Stimulated activated naive CD4-positive, alpha-beta T cell treated with Interleukin-2 at 50 U/mL for 16 hours (primary cell): ENCODE measurements around the gene TTYH1.

Experiments
- DNase-seq: peaks from one replicate; lab custom pipeline; 2025; lab: John Stamatoyannopoulos, UW

The TTYH1 gene

DNA sequence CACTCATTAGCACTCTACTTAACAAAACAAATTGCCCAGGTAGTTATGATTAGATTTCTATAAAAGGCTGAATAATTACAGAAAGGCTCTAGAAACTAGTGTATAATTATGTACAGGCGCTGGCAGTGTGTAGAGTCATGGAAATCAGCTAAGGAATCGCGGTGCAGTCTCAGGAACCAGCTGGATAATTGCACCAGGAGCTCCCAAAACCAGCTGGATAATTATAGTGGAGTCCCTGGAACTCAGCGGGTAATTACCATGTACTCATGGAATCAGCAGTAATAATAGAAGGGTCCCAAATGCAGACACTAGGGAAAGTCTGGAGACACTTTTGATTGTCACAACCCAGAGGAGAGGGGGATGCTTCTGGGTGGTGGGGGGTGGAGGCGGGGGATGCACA is 23.2 kb upstream of the TTYH1 start:
- no peak for DNase-seq

DNA sequence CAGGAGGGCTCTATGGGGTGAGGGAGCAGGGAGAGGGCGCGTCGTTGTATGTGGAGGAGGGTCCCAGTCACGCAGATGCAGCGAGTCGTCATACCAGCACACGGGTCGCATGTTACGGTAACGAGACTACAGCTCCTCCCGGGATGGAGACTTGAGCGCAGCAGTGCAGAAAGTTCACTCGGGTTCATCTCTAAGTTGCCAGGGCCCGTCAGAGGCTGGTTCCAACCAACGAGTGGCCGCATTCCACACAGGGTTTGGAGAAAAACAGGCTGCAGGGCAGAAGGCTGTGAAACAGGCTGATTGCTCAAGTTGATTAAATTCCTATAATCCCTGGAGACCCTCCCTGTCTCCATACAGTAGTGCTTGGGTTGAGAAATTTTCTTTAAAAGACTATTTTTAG is 21.9 kb upstream of the TTYH1 start:
- DNase-seq = no peak

GRCh38 chr19:54395685-54396084 is 19.6 kb upstream of the TTYH1 start:
- no peak for DNase-seq

- DNase-seq = no peak
Measured at GRCh38 chr19:54399189-54399588, 16.1 kb upstream of the TTYH1 start.

DNA sequence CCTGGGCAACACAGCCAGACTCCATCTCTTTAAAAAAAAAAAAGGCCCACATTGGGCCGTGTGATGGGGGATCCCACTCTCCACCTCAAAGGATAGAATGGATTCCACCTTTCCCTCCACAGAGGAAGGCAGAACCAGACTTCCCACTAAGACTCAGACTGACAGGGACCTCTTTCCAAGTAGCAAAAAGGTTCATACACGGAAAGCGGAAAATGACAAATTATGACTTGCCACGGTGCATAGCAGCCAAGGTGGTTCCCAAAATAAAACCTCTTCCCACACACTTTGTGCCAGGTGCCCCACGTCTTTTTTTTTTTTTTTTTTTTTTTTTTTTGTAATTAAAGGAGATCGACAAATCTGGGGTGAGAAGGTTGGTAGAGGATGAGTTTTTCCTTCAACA is 14.4 kb upstream of the TTYH1 start:
- DNase-seq = no peak

DNA sequence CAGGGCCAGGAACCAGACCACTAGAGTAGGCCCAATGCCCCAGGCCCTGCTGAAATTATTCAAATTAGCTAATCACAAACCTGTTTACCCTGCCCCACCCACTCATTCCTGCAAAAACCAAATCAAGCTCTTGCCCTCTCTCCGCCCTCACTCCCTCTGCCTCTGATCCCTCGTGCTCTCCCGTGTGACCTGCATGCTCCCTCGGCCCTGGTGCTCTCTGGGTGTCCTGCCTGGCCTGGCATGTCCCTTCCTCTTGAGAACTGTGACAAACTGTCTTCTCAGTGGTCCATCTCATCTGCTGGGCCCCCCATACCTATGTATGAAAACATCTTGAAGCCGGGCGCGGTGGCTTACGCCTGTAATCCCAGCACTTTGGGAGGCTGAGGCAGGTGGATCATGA is 12.2 kb upstream of the TTYH1 start:
- no peak for DNase-seq

- DNase-seq = no peak
Measured at GRCh38 chr19:54405628-54406027, 9.6 kb upstream of the TTYH1 start.

DNA sequence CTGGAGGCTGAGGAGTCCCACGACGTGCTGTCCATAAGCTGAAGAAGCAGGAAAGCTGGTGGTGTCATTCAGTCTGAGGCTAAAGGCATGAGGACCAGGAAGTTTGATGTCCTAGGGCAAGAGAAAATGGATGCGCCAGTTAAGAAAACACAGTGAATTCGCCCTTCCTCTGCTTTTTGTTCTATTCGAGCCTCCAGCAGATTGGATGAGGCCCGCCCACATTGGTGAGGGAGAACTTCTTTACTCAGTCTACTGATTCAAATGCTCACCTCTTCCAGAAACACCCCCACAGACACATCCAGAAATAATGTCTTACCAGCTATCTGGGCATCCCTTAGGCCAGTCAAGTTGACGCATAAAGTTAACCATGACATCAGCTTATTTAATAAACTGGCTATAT is 7.5 kb upstream of the TTYH1 start:
- no peak for DNase-seq

DNA sequence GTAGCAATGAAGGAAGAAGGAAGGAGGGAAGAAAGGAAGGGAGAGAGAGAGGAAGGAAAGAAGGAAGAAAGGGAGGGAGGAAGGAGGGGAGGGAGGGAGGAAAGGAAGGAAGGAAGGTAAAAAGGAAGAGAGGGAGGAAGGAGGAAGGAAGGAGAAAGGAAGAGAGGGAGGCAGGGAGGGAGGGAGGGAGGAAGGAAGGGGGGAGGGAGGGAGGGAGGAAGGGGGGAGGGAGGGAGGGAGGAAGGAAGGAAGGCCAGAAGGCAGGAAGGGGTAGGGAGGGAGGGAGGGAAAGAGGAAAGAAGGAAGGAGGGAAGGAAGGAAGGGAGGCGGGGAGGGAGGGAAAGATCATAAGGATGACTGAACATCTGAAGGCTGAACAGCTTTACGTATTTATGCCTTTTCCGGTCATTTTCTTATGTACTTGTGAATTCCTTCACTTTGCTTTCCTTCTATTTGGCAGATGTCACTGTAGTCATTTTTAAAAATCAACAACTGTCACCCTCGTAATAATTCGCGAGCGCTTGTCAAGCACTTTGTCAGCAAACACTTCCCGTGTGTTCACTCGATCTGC is 6.7 kb upstream of the TTYH1 start:
- no peak for DNase-seq

DNA sequence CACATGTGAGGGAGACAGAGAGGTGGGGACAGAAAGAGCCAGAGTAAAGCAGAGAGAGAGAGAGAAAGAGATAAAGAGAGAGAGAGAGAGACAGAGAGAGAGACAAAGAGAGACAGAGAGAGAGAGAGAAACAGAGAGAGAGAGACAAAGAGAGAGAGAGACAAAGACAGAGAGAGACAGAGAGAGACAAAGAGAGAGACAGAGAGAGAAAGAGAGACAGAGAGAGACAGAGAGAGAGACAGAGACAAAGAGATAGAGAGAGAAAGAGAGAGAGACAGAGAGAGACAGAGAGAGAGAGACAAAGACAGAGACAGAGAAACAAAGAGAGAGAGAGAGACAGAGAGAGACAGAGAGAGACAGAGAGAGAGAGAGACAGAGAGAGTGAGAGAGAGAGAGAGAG is 4.2 kb upstream of the TTYH1 start:
- DNase-seq = no peak

GRCh38 chr19:54412877-54413276 is 2.4 kb upstream of the TTYH1 start:
- DNase-seq = no peak

- no peak for DNase-seq
Measured at GRCh38 chr19:54414156-54414555, 1.1 kb upstream of the TTYH1 start.

DNA sequence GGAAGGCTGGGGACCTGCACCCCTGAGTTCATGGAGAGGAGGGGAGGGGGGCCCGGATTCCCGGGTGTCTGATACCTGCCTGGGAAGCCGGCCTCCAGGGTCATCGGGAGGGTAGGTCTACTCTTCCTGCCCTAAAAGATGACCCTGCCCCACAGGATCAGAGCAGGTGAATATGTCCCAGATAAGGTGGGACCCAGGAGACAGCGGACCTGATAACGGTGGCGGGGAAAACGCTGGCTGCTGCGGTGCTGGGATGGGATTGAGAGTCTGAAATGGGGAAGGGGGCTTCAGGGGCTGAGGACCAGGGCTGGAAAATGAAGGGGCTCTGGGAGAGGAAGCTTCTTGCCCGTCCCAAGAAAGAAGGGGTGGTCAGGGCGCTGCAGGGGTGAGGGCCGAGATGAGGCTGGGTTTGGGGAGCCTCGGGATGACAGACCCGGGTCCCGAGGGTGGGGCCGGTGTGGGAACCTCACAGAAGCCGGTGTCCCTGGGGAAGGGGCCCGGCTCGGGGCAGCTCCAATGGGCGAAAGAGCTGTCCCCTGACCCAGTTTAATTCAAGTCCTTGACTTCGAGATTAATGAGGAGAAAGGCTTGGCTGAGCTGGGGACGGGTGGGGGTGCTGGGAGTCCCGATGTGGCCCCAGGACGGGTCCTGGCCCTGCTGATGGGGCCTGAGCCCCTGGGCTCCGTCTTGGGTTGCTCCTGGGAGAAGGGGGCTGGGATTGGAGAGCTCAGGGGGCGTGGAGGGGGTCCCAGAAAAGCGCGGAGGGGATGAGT is 823 bp downstream of the TTYH1 start:
- no peak for DNase-seq

DNA sequence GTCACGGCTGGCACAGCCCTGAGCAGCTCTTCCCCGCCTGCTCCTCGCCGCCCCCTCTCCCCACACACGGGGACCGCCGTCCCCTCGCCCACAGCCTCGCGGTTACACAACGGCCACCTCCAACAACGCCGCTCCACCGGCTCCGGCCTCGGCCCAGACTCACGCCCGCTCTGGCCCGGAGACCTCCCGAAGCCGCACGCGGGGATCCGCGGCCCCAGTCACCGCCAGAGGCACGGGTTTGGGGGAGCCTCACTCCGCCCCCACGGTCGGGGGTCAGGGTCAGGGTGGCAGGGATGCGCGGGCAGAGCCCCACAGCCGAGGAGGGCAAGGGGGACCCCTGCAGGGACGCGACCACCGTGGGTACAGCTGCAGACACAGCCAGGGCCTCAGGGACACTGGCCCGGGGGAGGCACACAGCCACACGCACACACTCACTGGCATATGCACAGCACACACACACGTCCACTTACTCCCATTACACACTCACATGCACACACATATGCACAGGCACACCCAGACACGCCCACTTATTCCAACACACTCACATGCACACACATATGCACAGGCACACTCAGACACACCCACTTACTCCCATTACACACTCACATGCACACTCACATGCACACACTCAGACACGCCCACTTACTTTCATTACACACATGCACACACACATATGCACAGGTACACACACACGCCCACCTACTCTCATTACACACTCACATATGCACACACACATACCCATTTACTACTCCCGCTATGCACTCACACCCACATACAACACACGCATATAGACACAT is 1.6 kb downstream of the TTYH1 start:
- no peak for DNase-seq

- no peak for DNase-seq
Measured at GRCh38 chr19:54418030-54418929, 3.0 kb downstream of the TTYH1 start.

DNA sequence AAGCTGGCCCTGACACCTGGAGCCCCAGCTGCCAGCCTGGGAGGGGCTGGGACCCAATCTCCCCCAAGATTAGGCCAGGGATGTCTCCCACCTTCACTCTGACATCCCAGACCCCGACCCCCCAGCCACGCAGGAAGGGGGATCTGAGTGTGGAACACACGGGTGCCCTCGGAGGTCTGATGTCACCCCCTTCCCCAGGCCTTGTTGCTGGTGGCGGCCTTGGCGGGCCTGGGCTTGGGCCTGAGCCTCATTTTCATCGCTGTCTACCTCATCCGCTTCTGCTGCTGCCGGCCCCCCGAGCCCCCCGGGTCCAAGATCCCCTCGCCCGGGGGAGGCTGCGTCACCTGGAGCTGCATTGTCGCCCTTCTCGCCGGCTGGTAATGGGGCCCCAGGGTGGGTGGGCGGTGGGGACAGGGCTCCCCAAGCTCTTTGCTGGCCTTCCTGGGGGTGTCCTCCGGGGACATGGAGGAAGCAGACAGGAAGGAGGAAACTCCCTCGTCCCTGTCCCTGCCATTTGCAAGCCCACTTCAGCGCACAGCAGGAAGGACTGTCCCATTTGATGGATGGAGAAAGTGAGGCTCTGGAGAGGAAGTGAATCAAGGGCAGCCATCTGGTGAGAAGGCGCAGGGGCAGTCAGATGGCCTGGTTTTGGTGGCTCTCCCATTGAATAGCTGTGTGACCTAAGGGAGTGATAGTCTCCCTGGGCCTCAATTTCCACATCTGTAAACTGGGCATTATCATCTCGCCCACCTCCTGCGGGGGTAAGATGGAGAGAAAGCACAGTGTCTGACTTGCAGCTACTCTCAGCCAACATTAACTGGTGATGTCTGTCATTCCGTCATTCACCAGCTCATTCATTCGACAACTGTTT is 3.9 kb downstream of the TTYH1 start:
- DNase-seq = no peak

GRCh38 chr19:54420068-54420382 is 4.8 kb downstream of the TTYH1 start:
- DNase-seq = no peak

DNA sequence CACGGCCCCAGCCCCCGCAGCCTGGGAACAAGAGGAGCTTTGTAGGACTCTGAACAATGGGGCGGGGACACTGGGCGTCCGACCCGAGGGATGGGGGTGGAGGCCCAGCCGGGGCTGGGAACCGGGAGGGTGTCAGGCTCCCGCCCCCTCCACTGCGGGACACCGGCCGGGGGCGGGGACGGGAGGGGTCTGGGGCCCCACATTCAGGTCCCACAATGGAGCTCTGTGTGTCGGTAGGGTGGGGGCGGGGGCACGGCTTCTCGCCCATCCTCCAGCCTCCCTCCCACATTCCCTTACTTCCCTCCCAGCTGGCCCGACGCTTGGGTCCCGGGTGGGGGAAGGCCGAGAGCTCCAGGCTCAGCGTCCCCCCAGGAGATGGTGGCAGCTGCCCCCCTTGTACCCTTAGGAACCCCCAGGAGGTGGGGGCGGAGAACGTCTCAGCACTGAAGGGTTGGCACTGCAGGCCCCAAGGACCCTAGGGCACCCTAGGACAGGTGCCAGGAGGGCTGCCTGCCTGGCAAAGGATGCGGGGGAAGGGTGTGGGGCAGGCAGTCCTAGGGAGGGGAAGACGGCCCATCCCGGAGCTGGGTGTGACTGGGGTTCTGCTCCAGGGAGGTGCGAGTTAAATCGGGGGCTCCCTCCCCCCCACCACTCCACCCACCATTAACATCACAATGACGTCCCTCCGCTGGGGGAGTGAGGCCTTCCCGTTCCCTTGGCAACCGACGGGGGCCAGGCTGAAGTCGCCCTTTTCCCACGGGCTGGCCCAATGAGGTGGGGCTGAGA is 5.3 kb downstream of the TTYH1 start:
- no peak for DNase-seq

GRCh38 chr19:54421169-54421516 is 5.9 kb downstream of the TTYH1 start:
- DNase-seq = no peak

DNA sequence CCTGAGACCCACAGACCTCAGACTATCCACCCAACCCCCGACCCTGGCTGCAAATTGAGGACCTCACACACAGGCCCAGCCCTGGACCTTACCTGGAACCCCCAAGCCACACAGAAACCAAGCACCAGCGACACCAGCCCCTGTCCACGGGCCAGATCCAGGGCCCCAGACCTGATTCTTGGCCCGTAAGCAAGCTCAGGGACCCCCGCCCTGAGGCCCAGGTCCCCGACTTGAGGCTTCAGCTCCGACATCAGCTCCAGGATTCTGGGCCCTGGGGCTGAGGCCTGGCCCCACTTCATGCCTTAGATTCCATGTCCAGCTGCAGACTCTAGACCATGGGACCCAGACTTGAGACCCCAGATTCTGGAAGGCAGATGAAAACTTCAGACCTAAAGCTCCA is 6.3 kb downstream of the TTYH1 start:
- no peak for DNase-seq

DNA sequence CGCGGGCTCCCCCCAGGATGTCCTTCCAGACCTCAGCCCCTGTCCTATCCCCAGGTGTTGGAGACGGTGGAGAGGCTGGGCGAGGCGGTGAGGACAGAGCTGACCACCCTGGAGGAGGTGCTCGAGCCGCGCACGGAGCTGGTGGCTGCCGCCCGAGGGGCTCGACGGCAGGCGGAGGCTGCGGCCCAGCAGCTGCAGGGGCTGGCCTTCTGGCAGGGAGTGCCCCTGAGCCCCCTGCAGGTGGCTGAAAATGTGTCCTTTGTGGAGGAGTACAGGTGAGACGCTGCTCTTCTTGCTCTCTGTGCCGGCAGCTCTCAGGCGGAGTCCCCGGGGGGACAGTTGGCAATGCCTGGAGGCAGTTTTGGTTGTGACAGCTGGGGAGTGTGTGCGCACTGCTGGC is 6.9 kb downstream of the TTYH1 start:
- no peak for DNase-seq
